Peyer's patch (tissue), 4 donors: ENCODE data around the gene TAF1D. TPM values are rescaled to one million over a fixed set of nuclear protein-coding genes. Genes with fewer than 3 reads are reported as not detected.
"Not testable (repeated sequence)": the region's sequence is repeated elsewhere in the genome, so short reads cannot be mapped to it uniquely, and the experiment has no call there.

Experiments
- DNase-seq, 3 donors: peaks; one replicate each; pipeline ENCODE4 v3.0.0-alpha.2; 2017 to 2019
- H3K27ac ChIP-seq, 4 donors: fragments of 200-600 bp; sonication (generic); one replicate each; pipeline ENCODE4 v1.5.1; 2016 to 2019
- H3K27me3 ChIP-seq, 2 donors: fragments of 200-600 bp; sonication (generic); one replicate each; pipeline ENCODE4 v1.5.1; 2019
- H3K36me3 ChIP-seq, 3 donors: fragments of 200-600 bp; sonication (generic); one replicate each; pipeline ENCODE4 v1.5.1; 2016 to 2019
- H3K4me1 ChIP-seq, 4 donors: fragments of 200-600 bp; sonication (generic); one replicate each; pipeline ENCODE4 v1.5.1; 2016 to 2019
- H3K4me3 ChIP-seq, 4 donors: fragments of 200-600 bp; sonication (generic); 1 replicate in 3 of 4; 2 replicates in 1 of 4; pipeline ENCODE4 v1.5.1; 2016 to 2019; ENCODE audit warnings: mild to moderate bottlenecking in 1 of 4
- H3K9me3 ChIP-seq, 4 donors: fragments of 200-600 bp; sonication (generic); one replicate each; pipeline ENCODE4 v1.5.1; 2016 to 2019; ENCODE audit warnings: mild to moderate bottlenecking in 1 of 4
- POLR2A ChIP-seq, 2 donors: fragments of 450-650 bp; IDR thresholded peaks; one replicate each; pipeline ENCODE4 v1.5.1; 2017; ENCODE audit warnings: antibody characterized with exemption in 2 of 2, mild to moderate bottlenecking in 2 of 2, moderate library complexity in 2 of 2
- total RNA-seq, 4 donors: library from RNA; depleted of rRNA; stranded (reverse); fragments of >200 nt; gene quantifications; one replicate each; pipeline ENCODE4 v1.1.0, GENCODE V29; 2016
- TF ChIP-seq, protein P1 (sequence below), 6 experiments: fragments of 450-650 bp in 4 of 6; fragments of 200-600 bp in 2 of 6; sonication (generic) in 1 of 6; IDR thresholded peaks; one replicate each; pipeline ENCODE4 v1.5.1; 2017 to 2019; ENCODE audit warnings: antibody characterized with exemption in 6 of 6, mild to moderate bottlenecking in 3 of 6, moderate library complexity in 1 of 6

TAF1D gene
- total RNA-seq, 4 donors from 2014 or later: 72.7 to 183 (median 108) TPM

- no peak overlapping the region for H3K27ac ChIP-seq
- no peak for TF ChIP-seq POLR2A (IDR thresholded peaks at IDR 0.05)
- TF ChIP-seq, protein P1, sequence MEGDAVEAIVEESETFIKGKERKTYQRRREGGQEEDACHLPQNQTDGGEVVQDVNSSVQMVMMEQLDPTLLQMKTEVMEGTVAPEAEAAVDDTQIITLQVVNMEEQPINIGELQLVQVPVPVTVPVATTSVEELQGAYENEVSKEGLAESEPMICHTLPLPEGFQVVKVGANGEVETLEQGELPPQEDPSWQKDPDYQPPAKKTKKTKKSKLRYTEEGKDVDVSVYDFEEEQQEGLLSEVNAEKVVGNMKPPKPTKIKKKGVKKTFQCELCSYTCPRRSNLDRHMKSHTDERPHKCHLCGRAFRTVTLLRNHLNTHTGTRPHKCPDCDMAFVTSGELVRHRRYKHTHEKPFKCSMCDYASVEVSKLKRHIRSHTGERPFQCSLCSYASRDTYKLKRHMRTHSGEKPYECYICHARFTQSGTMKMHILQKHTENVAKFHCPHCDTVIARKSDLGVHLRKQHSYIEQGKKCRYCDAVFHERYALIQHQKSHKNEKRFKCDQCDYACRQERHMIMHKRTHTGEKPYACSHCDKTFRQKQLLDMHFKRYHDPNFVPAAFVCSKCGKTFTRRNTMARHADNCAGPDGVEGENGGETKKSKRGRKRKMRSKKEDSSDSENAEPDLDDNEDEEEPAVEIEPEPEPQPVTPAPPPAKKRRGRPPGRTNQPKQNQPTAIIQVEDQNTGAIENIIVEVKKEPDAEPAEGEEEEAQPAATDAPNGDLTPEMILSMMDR (IDR thresholded peaks at IDR 0.05): no peak
- H3K4me3 ChIP-seq: no peak overlapping the region
- no peaks in the 10 kb centered on the region for H3K36me3 ChIP-seq
- H3K4me1 ChIP-seq: no peaks in the 10 kb centered on the region
- no peak for DNase-seq
- H3K27me3 ChIP-seq: no peaks in the 10 kb centered on the region
- no peaks in the 10 kb centered on the region for H3K9me3 ChIP-seq
These were observed 34.0 kb upstream of the TAF1D start for GRCh38 chr11:93775289-93775688.

DNA sequence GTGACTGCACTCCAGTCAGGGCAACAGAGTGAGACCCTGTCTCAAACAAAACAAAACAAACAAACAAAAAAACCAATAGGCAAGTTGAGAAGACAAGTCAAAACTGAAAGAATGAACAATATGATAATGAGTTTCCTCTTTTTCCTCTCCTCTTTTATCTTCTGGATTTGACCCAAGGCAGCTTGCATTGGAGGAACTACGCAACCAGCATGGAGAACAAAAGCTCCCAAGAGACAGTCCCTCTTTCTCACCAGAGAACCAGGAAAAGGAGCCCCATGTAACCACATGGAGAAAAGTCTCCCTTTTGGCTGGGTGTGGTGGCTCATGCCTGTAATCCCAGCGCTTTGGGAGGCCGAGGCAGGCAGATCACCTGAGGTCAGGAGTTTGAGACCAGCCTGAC lies 33.3 kb upstream of the TAF1D start:
- DNase-seq, H3K27me3 ChIP-seq, H3K27ac ChIP-seq, H3K4me1 ChIP-seq, H3K4me3 ChIP-seq, H3K36me3 ChIP-seq, H3K9me3 ChIP-seq: not testable (repeated sequence)

DNA sequence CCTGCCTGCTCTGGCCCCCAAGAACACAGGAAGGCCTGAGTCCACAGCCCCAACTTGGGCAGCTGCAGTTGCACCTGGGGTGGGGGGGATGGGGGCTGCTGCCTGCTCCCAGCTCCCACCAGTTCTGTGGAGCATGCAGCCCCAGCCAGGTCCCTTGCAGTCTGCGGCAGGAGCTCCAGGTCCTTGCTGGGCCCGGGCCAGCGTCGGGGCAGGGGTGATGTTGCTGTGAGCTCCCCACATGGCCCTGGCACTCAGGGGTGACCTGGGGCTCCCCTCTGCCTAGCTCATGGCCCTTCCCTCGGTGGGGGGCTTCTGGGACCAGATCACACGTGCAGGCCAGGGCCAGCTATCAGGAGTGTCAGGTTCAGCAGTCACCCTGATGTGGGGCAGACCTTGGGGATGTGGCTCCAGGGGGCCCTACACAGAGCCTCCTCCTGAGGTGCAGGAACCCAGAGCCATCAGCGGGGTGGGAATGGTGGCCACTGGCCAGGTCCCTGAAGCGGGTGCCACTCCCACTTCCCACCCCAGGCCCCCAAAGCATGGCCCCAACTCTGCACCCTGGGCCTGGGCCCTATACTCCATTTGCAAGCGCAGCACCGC lies 32.4 kb upstream of the TAF1D start:
- Histone ChIP-seq H3K9me3 (no peaks in the 10 kb centered on the region), H3K4me1 (no peaks in the 10 kb centered on the region), H3K27me3 (no peaks in the 10 kb centered on the region), H3K27ac (no peak overlapping the region), H3K4me3 (no peak overlapping the region), H3K36me3 (no peaks in the 10 kb centered on the region)
- TF ChIP-seq, protein P1 (IDR thresholded peaks at IDR 0.05): no peak
- no peak for TF ChIP-seq POLR2A (IDR thresholded peaks at IDR 0.05)
- DNase-seq: no peak

DNA sequence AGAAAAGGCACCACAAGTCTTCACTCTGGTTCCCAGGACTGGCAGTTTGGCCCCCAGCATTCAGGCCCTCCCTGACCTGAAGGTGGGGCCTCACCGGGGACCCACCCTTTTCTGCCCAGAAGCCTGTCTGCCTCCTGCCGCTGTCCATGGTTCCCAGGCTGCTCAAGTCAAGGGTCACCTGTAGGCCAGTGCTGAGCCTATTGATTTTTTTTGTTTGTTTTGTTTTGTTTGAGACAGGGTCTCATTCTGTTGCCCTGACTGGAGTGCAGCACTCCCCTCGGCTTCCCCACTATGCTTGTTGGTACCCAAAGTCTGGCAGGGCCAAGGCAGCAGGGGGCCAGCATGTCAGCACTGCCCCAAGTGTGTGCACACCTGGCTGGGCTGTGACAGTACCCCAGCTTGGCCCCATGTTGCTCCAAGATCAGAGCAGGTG lies 31.8 kb upstream of the TAF1D start:
- DNase-seq: no peak
- no peaks in the 10 kb centered on the region for H3K27me3 ChIP-seq
- H3K36me3 ChIP-seq: no peaks in the 10 kb centered on the region
- no peaks in the 10 kb centered on the region for H3K4me1 ChIP-seq
- H3K4me3 ChIP-seq: no peak overlapping the region
- H3K27ac ChIP-seq: no peak overlapping the region
- no peaks in the 10 kb centered on the region for H3K9me3 ChIP-seq
- TF ChIP-seq, protein P1 (IDR thresholded peaks at IDR 0.05): no peak
- TF ChIP-seq POLR2A (IDR thresholded peaks at IDR 0.05): no peak

DNA sequence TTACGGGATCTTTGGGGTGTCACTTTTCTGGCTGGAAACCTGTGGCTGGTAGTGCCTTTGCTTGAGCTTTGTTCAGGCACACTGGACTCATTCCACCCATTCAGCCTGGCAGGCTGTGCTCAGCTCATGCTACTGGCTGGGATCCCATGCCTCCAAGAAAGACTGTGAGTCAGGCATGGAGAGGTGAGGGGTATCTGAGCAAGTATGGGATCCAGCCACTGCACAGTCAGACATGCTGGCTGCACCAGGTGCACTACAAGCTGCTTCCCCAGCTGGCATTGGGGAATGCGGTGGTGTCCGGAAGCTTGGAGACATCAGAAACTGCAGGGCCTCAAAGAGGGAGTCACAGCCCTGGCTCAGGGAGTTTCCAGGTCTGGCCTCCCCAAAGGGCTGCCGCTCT lies 30.8 kb upstream of the TAF1D start:
- Histone ChIP-seq H3K27ac (no peak overlapping the region), H3K36me3 (no peaks in the 10 kb centered on the region), H3K9me3 (no peaks in the 10 kb centered on the region), H3K27me3 (no peaks in the 10 kb centered on the region), H3K4me1 (no peaks in the 10 kb centered on the region), H3K4me3 (no peak overlapping the region)
- DNase-seq: no peak
- TF ChIP-seq, protein P1 (IDR thresholded peaks at IDR 0.05): no peak
- TF ChIP-seq POLR2A (IDR thresholded peaks at IDR 0.05): no peak

DNA sequence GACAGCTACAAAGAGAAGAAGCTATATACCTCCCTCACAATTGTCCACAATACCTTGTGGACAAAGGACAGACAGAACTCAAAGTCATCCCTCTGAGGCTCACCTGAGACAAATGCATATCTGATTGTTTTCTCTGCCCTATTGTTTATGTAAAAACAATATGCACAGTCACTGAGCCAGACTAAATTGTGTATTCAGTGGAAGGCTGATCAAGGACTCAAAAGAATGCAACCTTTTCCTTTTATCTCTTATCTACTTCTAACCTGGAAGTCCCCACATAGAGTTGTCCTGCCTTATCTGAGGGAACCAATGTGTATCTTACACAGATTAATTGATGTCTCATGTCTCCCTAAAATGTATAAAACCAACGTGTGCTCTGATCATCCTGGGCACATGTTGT lies 28.9 kb upstream of the TAF1D start:
- Histone ChIP-seq H3K4me1 (no peaks in the 10 kb centered on the region), H3K27me3 (no peaks in the 10 kb centered on the region), H3K36me3 (no peaks in the 10 kb centered on the region), H3K27ac (no peak overlapping the region), H3K4me3 (no peak overlapping the region), H3K9me3 (no peaks in the 10 kb centered on the region)
- DNase-seq: no peak
- TF ChIP-seq POLR2A (IDR thresholded peaks at IDR 0.05): no peak
- TF ChIP-seq, protein P1 (IDR thresholded peaks at IDR 0.05): no peak
